HL-60/S4 treated with retinoic acid at 250 ng/mL for 4 days and 3 days (cell line): ENCODE measurements around the gene HLA-DMA.

Experiments used
- in situ Hi-C: fragments of 300-500 bp; cut with MboI; formaldehyde crosslinking; loops from 2 replicates; pipeline ENCODE4 v1.7.0; 2022; ENCODE audit warnings: low sequenced_read_pairs

The HLA-DMA gene

DNA sequence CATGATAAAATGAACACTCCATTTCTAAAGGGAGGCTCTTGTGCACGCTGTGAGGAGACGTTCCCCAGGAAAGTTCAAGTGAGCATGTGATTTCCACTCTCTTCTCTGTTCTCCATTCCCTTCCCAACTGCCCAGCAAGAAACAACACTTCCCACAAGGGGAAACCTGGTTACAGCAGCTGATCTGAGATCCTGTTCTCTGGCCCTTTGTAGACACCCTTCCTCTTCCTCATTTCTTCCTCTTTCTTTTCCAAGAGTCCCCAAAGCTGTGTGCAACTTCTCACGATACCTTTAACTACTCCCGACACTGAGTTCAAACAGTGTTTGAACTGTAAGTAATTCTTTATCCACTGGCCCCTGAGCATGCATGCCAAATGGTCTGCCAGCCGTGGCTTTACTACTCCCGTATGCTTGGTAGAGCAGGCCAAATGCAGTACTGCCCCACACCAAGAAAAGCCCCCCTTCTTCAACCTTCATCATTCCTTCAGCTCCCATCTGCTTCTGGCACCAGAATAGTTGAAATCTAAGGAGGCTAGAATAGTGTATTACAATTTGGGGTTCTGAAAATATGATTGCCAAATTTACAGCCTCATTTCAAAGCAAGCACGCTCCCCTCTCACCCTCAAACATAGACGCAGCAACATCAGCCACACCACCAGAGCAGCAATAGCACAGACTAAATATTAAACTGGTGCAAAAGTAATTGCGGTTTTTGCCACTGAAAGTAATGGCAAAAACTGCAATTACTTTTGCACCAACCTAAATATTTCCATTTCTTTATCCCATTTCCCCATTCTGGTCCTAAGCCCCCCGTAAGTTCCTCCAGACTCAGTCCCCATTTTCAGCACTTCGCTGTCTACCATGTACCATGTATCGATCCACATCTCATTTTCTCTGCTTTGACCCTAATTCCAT is 16.4 kb downstream of the HLA-DMA start:
- in situ Hi-C loops, result no loop called here

DNA sequence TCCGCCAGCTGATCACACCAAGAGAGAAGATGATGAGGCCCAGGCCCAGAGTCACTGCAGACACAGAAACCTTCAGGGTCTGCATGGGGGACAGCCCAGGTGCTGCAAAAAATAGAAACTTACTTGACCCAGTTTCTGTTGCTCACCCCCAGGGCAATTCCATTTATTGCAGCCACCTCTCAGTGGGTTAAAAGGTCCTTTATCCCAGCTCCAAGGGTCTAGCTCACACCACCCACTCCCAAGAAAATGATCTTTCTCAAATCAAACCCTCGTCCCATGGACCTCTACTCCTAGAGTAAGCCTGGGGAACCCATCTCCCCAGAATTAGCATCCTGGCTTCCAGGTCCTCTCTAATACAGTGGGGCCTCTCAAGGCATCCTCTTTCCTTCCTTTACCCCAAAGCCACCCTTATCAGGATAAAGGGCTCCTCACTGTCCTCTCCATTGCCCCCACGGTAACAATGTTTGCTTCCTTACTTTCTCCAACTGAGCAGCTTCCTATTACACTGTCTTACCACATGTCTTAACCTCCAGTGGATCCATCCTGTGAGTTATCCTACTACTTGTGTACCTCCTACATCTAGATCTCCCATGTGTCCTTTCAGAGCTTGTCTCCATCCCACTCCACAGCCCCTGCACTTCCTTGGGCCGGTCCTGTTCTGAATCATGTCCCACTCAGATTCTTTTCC is 17.2 kb downstream of the HLA-DMA start:
- in situ Hi-C loops, result no loop called here

DNA sequence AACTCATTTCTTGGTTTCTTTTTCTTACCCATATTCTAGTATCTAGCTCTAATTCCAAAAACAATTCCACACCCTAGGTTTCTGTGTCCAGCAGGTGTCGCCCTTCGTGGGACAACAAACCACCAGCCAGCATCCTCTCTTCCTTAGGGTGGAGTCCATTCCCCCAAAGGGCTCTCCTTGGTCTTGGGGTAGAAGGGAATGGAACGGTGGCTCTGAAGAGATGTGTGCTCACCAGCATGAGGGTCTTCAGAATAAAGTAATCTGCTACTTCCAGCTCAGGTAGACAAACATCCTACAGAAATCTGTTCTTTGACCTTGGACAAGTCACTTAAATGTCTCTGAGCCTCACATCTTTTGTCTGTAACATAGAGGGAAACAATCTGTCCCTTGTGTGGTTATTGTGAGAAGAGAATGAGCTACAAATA is 19.2 kb downstream of the HLA-DMA start:
- in situ Hi-C loops, result no loop called here

DNA sequence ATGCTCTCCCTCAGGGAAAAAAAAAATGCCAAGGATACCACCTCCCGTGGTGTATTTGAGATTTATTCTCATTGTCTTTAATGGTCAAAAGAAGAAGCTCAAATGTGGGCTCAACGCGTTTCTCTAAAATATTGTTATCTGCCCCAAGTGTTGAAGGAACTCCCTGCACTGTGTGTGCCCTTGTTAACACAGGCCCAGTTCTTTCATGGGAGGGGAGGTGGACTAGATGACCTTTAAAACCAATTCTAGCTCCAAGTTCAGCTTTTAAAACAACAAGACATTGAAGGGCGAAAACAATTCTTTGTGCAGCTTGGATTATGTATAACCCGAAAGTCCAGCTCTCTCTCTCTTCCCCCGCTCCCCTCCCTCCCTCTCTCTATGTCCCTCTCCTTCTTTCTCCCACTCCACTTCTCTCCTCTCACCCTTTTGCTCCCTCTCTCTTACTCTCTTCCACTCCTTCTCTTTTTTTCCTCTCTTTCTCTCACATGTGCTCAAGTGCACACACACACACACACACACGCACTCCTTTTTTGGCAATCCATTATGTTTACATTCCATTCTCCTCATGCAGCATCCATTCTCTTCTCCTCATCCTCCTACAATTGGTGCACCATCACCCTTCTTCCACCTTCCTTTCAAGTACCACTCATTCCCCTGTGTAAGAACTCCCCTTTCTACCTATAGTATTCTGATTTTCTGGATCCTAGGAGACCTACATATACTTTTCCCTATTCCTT is 20.6 kb downstream of the HLA-DMA start:
- in situ Hi-C loops, result no loop called here

DNA sequence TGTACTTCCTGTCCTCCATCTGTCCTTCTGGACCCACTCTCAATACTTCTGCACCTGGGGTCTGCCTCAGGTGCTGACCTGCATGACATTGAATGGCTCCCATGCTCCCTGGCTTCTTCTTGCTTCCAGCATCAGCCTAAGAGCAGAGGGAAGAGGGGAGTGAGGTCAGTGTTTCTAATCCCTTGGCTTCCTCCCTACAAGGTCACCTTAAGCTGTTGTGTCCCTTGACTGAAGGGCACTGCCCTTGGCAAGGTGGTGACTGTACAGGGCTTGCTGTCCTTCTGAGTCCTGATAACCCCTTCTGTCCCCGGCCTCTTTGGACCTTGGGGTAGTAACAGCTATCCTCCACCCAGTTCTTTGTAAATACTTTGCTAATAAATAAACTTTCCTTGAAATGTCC is 21.7 kb downstream of the HLA-DMA start:
- in situ Hi-C loops, result no loop called here

DNA sequence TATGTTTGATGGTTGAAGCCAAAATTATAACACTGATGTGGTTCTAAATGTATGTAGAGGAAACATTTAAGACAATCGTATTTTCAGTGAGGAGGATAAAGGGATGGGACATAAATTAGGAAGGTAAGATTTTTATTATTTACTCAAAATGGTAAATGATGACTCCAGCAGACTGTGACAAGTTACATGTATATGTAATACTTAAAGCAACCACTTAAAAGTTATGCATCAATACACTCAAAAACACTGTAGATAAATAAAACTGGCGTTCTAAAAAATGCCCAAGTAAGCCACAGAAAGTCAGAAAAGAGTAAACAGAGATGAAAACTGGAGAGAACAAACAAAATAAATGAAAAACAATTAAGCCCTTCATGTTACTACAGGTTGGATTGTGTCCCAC is 30.8 kb downstream of the HLA-DMA start:
- in situ Hi-C loops, result no loop called here

DNA sequence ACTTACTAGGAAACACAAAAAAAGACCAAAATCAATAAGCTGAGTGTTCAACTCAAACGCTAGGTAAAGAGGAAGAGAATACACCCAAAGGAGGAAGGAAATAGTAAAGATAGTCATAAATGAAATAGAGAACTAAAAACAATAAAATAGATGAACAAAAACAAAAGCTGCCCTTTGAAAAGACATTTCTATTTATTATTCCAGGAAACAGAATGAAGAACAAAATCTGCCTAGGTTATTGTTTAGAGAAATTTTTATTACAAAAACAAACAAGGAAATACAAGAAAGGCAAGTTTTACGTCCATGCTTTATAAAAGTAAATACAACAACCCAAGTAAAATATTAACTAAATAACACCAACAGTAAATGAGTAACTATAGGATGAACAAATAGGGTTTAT is 32.2 kb downstream of the HLA-DMA start:
- in situ Hi-C loops, result no loop called here

DNA sequence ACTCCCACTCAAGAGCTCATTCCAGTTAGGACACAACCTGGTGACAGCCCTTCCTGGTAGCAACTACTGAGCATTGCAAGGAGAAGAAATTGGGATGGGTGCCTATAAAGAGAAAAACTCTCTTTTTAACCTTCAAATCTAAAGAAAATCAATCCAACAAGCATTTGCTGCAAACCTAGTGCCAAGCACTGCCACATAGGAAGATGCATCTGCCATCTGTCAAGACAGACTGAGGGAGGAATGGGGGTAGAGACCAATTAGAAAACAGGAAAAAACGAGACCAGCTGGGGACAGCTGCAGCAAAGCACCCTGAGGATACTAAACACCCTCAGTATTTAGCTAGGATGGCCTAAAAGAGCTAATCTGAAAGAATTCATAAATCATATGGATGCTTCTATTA is 39.9 kb downstream of the HLA-DMA start:
- in situ Hi-C loops, result no loop called here

DNA sequence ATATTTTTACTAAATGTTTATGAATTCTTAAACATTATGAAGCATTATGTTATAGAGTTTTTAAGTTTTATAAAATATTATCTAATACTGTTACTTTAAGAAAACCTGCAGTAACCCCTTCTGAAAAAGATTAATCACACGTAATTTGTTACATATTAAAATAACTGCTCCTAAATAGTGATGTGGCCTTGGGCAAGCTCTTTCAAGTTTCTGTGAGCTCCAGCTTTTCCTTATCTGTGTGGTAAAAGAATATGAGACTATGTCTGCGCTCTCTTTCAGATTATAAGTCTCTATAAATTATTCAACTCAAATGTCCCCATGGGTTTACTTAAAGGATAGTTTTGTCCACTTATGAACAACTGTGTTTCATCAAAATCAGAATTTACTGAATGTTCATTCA is 44.0 kb downstream of the HLA-DMA start:
- in situ Hi-C loops, result no loop called here

DNA sequence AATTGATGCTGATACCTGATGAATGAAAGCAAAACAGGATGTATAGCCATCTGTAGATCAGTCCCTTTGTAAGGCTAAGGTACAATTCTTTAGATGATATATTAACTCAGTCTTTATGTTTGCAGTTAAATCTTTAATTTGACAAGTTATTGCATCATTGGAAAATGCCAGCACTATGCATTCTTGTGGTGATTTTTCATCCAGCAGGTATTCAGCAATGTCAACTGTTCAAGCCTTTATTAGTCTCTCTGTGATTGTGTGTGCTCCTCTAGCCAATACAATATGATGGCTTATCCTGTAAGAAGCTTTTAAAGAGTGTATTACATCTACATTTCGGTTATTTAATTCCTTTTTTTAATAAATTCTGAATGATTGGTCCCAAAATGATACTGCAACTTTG is 46.4 kb downstream of the HLA-DMA start:
- in situ Hi-C loops, result no loop called here

DNA sequence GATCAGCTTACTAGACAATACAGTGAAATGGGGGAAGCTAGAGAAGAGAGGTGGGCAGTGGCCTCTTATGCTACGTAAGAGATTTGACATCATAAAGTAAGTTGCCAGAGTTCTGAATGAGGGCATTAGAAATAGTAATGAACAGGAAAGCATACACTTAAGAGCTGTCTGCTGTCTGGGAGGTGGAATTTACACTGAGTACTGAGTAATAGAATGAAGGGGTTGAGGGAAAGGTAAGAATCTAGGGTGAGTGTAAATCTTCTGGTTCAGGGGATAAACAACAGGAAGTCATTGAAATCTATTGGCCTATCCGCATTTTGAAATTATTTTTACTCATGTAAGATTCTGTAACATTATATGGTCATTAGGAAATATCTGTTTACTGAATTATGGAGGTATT is 47.8 kb downstream of the HLA-DMA start:
- in situ Hi-C loops, result no loop called here

DNA sequence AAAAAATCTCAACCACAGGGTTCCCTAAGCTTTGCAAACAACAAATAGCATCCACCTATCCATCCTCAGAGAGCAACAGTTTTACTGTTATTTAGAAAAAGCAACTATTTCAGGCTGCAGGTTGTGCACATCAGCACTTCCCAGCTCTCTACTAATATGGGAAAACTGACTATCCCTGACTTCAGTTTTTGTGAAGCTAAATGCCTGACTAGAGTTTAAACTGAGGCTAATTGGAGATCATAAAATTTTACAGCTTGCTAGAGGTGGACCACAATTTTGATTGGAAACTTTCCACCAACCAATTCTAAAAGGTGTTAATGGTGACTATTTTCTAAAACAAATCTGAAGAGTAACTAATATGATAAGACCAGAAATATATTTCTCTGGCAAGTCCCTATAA is 48.9 kb downstream of the HLA-DMA start:
- in situ Hi-C loops, result no loop called here
